HCT116 (cell line): ENCODE measurements around the gene STPG3. TPM values are rescaled to one million over a fixed set of nuclear protein-coding genes. Genes with fewer than 3 reads are reported as not detected.

Source experiments
- ATAC-seq: fragments of 200-7000 bp; cut with Tn5 transposase; 2 replicates; pipeline ENCODE4 v1.9.1; 2020; ENCODE audit warnings: mild to moderate bottlenecking, moderate library complexity
- BruUV-seq: library from RNA; stranded (reverse); fragments of 400-500 nt; replicated peaks from 2 replicates; lab custom pipeline; 2021; lab: Mats Ljungman, UMichigan
- CTCF ChIA-PET: fragments of 300-600 bp; sonication (Branson Sonifier 250); formaldehyde crosslinking; loops from one replicate; lab custom pipeline; 2021; ENCODE audit warnings: antibody characterized with exemption; lab: Charles Lee
- POLR2A ChIA-PET: fragments of 300-600, 350-600 bp; sonication (Branson Sonifier 250); formaldehyde crosslinking; loops from one replicate; lab custom pipeline; 2021; ENCODE audit warnings: antibody characterized with exemption; lab: Charles Lee
- RAD21 ChIA-PET, 2 experiments: fragments of 300-600 bp; sonication (Branson Sonifier 250); formaldehyde crosslinking; loops; one replicate each; lab custom pipeline; 2023; ENCODE audit warnings: low total read pairs in 2 of 2; ENCODE audit not compliant: uncharacterized antibody in 2 of 2, unreplicated experiment in 2 of 2, low non-redundant PET in 1 of 2; lab: Charles Lee
- DNase-seq: peaks from one replicate; pipeline ENCODE4 v3.0.0-alpha.2; 2010; ENCODE audit warnings: low read depth, low spot score
- H2AFZ ChIP-seq: fragments of 200-600 bp; shearing (Covaris generic), sonication (generic); 2 replicates; pipeline ENCODE4 v1.6.1; 2017; ENCODE audit warnings: low read depth, mixed run types, mixed read lengths, antibody characterized with exemption, low read length; ENCODE audit not compliant: poor library complexity, severe bottlenecking
- H3K27ac ChIP-seq: 2 replicates; pipeline ENCODE4 v1.5.1; 2012; ENCODE audit warnings: low read depth, low read length
- H3K27me3 ChIP-seq: fragments of 200-600 bp; sonication (generic); 2 replicates; pipeline ENCODE4 v1.6.1; 2016; ENCODE audit warnings: mixed run types, low read length, mixed read lengths; ENCODE audit not compliant: insufficient read depth
- H3K36me3 ChIP-seq, 2 experiments: fragments of 200-500 bp in 1 of 2; fragments of 200-600 bp in 1 of 2; sonication (Bioruptor generic) in 1 of 2; sonication (generic) in 1 of 2; 2 replicates each; pipeline versions ENCODE4 v1.5.1 to v1.6.1; 2014 to 2016; ENCODE audit warnings: low read length in 2 of 2, inconsistent platforms in 1 of 2, mixed read lengths in 1 of 2, mixed run types in 1 of 2; ENCODE audit not compliant: insufficient read depth in 2 of 2, control insufficient read depth in 1 of 2
- H3K4me1 ChIP-seq, 2 experiments: fragments of 200-600 bp in 1 of 2; sonication (generic) in 1 of 2; 2 replicates each; pipeline versions ENCODE4 v1.5.1 to v1.6.1; 2012 to 2017; ENCODE audit warnings: low read length in 2 of 2, inconsistent platforms in 1 of 2, mild to moderate bottlenecking in 1 of 2, mixed read lengths in 1 of 2, mixed run types in 1 of 2, moderate library complexity in 1 of 2; ENCODE audit not compliant: insufficient read depth in 2 of 2, control insufficient read depth in 1 of 2
- H3K4me2 ChIP-seq: fragments of 200-600 bp; sonication (generic); 2 replicates; pipeline ENCODE4 v1.6.1; 2017; ENCODE audit warnings: mixed run types, low read length, mixed read lengths
- H3K4me3 ChIP-seq, 2 experiments: fragments of 200-600 bp in 1 of 2; sonication (generic) in 1 of 2; replicated peaks in 1 of 2; 2 replicates each; pipeline ENCODE4 v1.5.1; 2011 to 2016; ENCODE audit warnings: low read length in 2 of 2, control low read depth in 1 of 2, low read depth in 1 of 2, mild to moderate bottlenecking in 1 of 2, mixed read lengths in 1 of 2, mixed run types in 1 of 2
- H3K79me2 ChIP-seq: fragments of 200-600 bp; sonication (generic); 2 replicates; pipeline ENCODE4 v1.6.1; 2017; ENCODE audit warnings: mild to moderate bottlenecking, mixed run types, low read length, moderate library complexity, mixed read lengths; ENCODE audit not compliant: insufficient read depth
- H3K9ac ChIP-seq: fragments of 200-600 bp; sonication (generic); 2 replicates; pipeline ENCODE4 v1.6.1; 2016; ENCODE audit warnings: low read length, mixed read lengths
- H3K9me2 ChIP-seq: fragments of 200-600 bp; sonication (generic), shearing (Covaris generic); 2 replicates; pipeline ENCODE4 v1.6.1; 2017; ENCODE audit warnings: mixed run types, mild to moderate bottlenecking, moderate library complexity; ENCODE audit not compliant: insufficient read depth
- H3K9me3 ChIP-seq, 2 experiments: fragments of 200-500 bp in 1 of 2; fragments of 200-600 bp in 1 of 2; sonication (Bioruptor generic) in 1 of 2; sonication (generic) in 1 of 2; 2 replicates each; pipeline ENCODE4 v1.6.1; 2014 to 2017; ENCODE audit warnings: low read length in 2 of 2, mixed read lengths in 2 of 2, inconsistent platforms in 1 of 2, low read depth in 1 of 2, mild to moderate bottlenecking in 1 of 2, mixed run types in 1 of 2, moderate library complexity in 1 of 2; ENCODE audit not compliant: control insufficient read depth in 1 of 2, insufficient read depth in 1 of 2
- H4K20me1 ChIP-seq: fragments of 200-600 bp; sonication (generic), shearing (Covaris generic); 2 replicates; pipeline ENCODE4 v1.6.1; 2017; ENCODE audit warnings: mixed run types, mild to moderate bottlenecking, moderate library complexity; ENCODE audit not compliant: insufficient read depth
- ATF3 ChIP-seq: IDR thresholded peaks from 2 replicates; pipeline ENCODE4 v1.6.1; 2012
- CTCF ChIP-seq, 3 experiments: fragments of 200-600 bp in 1 of 3; sonication (generic) in 1 of 3; IDR thresholded peaks in 2 of 3; conservative IDR thresholded peaks in 1 of 3; 2 replicates each; pipeline ENCODE4 v1.5.1; 2012 to 2017; ENCODE audit warnings: low read depth in 2 of 3, low read length in 2 of 3, antibody characterized with exemption in 1 of 3, borderline replicate concordance in 1 of 3, control low read depth in 1 of 3, mild to moderate bottlenecking in 1 of 3, mixed read lengths in 1 of 3, mixed run types in 1 of 3, moderate library complexity in 1 of 3; ENCODE audit not compliant: insufficient read depth in 1 of 3
- EZH2 ChIP-seq: fragments of 200-600 bp; sonication (generic); IDR thresholded peaks from 2 replicates; pipeline ENCODE4 v1.6.1; 2017; ENCODE audit warnings: antibody characterized with exemption, mixed run types
- EZH2phosphoT487 ChIP-seq: fragments of 200-600 bp; IDR thresholded peaks from 2 replicates; pipeline ENCODE4 v1.6.1; 2018; ENCODE audit warnings: antibody characterized with exemption, borderline replicate concordance
- RAD21 ChIP-seq: IDR thresholded peaks from 2 replicates; pipeline ENCODE4 v1.6.1; 2012; ENCODE audit warnings: low read depth, mild to moderate bottlenecking
- SIN3A ChIP-seq: IDR thresholded peaks from 2 replicates; pipeline ENCODE4 v1.6.1; 2012; ENCODE audit warnings: low read depth
- TCF7L2 ChIP-seq: IDR thresholded peaks from 2 replicates; pipeline ENCODE4 v1.7.0; 2011; ENCODE audit warnings: borderline replicate concordance, inconsistent platforms; ENCODE audit not compliant: insufficient read depth, insufficient read length; ENCODE audit errors: extremely low read depth
- YY1 ChIP-seq: IDR thresholded peaks from 2 replicates; pipeline ENCODE4 v1.6.1; 2011; ENCODE audit warnings: low read length, low read depth, moderate library complexity, mild to moderate bottlenecking; ENCODE audit not compliant: insufficient replicate concordance; ENCODE audit errors: extremely low read depth
- intact Hi-C: fragments of 100-400 bp; cut with micrococcal nuclease; formaldehyde crosslinking; loops from 2 replicates; pipeline ENCODE4 v1.10.0; 2022
- total RNA-seq: library from RNA; stranded (reverse); gene quantifications from one replicate; pipeline ENCODE4 v1.2.1, GENCODE V29; 2021; ENCODE audit not compliant: unreplicated experiment

STPG3 gene
- total RNA-seq, 1 experiment from 2014 or later = not detected

- no peak for TF ChIP-seq YY1
- TF ChIP-seq ATF3 = no peak
- no peak for TF ChIP-seq EZH2phosphoT487
- no peak for TF ChIP-seq EZH2
- TF ChIP-seq CTCF (IDR thresholded peaks at IDR 0.05 in 2 of 3, conservative IDR thresholded peaks at IDR 0.05 in 1 of 3; ENCODE audit: borderline replicate concordance in 1 of 3, insufficient read depth in 1 of 3, low read depth in 2 of 3, low read length in 2 of 3) = no peak
- no peak for TF ChIP-seq TCF7L2
- TF ChIP-seq SIN3A = no peak
- no peak for TF ChIP-seq RAD21
Measured at GRCh38 chr9:137264067-137264466, 13.0 kb downstream of the STPG3 start (continued).

- no peak overlapping the region for H3K4me3 ChIP-seq
- H3K4me2 ChIP-seq = no peak overlapping the region
- CTCF ChIA-PET = no interaction called here
- H3K9ac ChIP-seq = no peak overlapping the region
- H2AFZ ChIP-seq = no peak overlapping the region
- no peak for DNase-seq
- no peak for TF ChIP-seq RAD21
- TF ChIP-seq ATF3 = no peak
- no peak for TF ChIP-seq EZH2phosphoT487
- TF ChIP-seq EZH2 = no peak
- no peak for TF ChIP-seq CTCF (IDR thresholded peaks at IDR 0.05 in 2 of 3, conservative IDR thresholded peaks at IDR 0.05 in 1 of 3; ENCODE audit: borderline replicate concordance in 1 of 3, insufficient read depth in 1 of 3, low read depth in 2 of 3, low read length in 2 of 3)
- H3K36me3 ChIP-seq = peaks cover 12 to 29% of the 10 kb centered on the region in 2 experiments; a peak in 3 of 4 replicates
- peaks cover 6% of the 10 kb centered on the region; the same call in 1 of the 2 replicates for H3K79me2 ChIP-seq
- no peaks in the 10 kb centered on the region for H3K9me2 ChIP-seq
- intact Hi-C loops = no loop called here
- POLR2A ChIA-PET = interaction anchor here (1.3 kb wide), 1 partner anchor 11 kb away, joined by 4 read pairs; the partner anchor contains the start of gene TOR4A
- RAD21 ChIA-PET = no interaction called here
- BruUV-seq = no TSS peak
- no peaks in the 10 kb centered on the region for H3K27me3 ChIP-seq
- no peaks in the 10 kb centered on the region for H4K20me1 ChIP-seq
- no peak for ATAC-seq
- H3K4me1 ChIP-seq = no peaks in the 10 kb centered on the region
- H3K27ac ChIP-seq = no peak overlapping the region
- H3K9me3 ChIP-seq = no peaks in the 10 kb centered on the region
Measured at GRCh38 chr9:137265496-137266161, 14.5 kb downstream of the STPG3 start.
